ENCODE measurements around the gene NYNRIN. TPM values are rescaled to one million over a fixed set of nuclear protein-coding genes. Genes with fewer than 3 reads are reported as not detected.

Gene NYNRIN
- total and polyA plus RNA-seq, 11 donors: 3.6 to 10.0 (median 7.1) TPM

DNA sequence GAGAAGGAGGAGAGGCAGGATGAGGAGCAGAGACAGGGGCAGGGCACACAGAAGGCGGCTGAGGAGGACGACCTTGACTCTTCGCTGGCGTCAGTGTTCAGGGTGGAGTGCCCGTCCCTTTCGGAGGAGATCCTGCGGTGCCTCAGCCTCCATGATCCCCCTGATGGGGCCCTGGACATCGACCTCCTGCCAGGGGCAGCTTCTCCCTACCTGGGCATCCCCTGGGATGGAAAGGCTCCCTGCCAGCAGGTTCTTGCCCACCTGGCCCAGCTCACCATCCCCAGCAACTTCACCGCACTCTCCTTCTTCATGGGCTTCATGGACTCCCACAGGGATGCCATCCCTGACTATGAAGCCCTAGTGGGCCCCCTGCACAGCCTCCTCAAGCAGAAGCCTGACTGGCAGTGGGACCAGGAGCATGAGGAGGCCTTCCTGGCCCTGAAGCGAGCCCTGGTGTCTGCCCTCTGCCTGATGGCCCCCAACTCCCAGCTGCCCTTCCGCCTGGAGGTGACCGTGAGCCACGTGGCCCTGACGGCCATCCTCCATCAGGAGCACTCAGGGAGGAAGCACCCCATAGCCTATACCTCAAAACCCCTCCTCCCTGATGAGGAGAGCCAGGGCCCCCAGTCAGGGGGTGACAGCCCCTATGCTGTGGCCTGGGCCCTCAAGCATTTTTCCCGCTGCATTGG, 16.1 kb downstream of the NYNRIN start:
- 89 to 95% (median 92%) methylated on average over 11 to 15 of the region's 15 CpGs for WGBS, 4 donors
- Histone ChIP-seq H3K9me3 (no peaks in the 10 kb centered on the region), H3K4me1 (peaks cover 0 to 15% (median 1%) of the 10 kb centered on the region in 12 donors), H3K27ac (no peak overlapping the region), H3K27me3 (no peaks in the 10 kb centered on the region), H3K36me3 (peaks cover 0 to 58% (median 33%) of the 10 kb centered on the region in 9 donors), H3K4me3 (no peak overlapping the region)
- no peak for DNase-seq
- ATAC-seq: no peak
- intact Hi-C loops (cut with DNase I): loop anchor here in 3 of 10 donors (5.0 kb wide), 2 partner anchors 48 to 83 kb away; partner anchors contain the start of gene NFATC4 (in 2 of the 3)
- no peak for TF ChIP-seq POLR2A (IDR thresholded peaks at IDR 0.05)
- TF ChIP-seq, protein P1, sequence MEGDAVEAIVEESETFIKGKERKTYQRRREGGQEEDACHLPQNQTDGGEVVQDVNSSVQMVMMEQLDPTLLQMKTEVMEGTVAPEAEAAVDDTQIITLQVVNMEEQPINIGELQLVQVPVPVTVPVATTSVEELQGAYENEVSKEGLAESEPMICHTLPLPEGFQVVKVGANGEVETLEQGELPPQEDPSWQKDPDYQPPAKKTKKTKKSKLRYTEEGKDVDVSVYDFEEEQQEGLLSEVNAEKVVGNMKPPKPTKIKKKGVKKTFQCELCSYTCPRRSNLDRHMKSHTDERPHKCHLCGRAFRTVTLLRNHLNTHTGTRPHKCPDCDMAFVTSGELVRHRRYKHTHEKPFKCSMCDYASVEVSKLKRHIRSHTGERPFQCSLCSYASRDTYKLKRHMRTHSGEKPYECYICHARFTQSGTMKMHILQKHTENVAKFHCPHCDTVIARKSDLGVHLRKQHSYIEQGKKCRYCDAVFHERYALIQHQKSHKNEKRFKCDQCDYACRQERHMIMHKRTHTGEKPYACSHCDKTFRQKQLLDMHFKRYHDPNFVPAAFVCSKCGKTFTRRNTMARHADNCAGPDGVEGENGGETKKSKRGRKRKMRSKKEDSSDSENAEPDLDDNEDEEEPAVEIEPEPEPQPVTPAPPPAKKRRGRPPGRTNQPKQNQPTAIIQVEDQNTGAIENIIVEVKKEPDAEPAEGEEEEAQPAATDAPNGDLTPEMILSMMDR (IDR thresholded peaks at IDR 0.05): no peak

DNA sequence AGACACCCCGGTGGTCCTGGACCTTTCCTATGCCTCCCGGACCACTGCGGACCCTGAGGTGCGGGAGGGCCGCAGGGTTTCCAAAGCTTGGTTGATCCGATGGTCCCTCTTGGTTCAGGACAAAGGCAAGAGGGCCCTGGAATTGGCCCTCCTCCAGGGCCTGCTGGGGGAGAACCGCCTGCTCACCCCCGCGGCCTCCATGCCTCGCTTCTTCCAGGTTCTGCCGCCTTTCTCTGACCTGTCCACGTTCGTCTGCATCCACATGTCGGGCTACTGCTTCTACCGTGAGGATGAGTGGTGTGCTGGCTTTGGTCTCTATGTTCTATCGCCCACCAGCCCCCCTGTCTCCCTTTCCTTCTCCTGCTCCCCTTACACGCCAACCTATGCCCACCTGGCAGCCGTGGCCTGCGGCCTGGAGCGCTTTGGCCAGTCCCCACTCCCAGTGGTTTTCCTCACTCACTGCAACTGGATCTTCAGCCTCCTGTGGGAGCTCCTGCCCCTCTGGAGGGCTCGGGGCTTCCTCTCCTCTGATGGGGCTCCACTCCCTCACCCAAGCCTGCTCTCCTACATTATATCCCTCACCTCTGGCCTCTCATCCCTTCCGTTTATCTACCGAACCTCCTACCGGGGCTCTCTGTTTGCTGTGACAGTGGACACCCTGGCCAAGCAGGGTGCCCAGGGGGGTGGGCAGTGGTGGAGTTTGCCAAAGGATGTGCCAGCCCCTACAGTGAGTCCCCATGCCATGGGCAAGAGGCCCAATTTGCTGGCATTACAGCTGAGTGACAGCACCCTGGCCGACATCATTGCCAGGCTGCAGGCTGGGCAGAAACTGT, 16.8 kb downstream of the NYNRIN start:
- Histone ChIP-seq H3K4me3 (no peak overlapping the region), H3K27ac (no peak overlapping the region), H3K4me1 (peaks cover 0 to 15% (median 1%) of the 10 kb centered on the region in 12 donors), H3K27me3 (no peaks in the 10 kb centered on the region), H3K36me3 (peaks cover 0 to 50% (median 28%) of the 10 kb centered on the region in 9 donors), H3K9me3 (no peaks in the 10 kb centered on the region)
- TF ChIP-seq, protein P1 (IDR thresholded peaks at IDR 0.05): no peak
- WGBS, 4 donors: 86 to 91% (median 89%) methylated on average over 25 of the region's 25 CpGs
- intact Hi-C loops (cut with DNase I): no loop called here
- no peak for DNase-seq
- ATAC-seq: no peak

DNA sequence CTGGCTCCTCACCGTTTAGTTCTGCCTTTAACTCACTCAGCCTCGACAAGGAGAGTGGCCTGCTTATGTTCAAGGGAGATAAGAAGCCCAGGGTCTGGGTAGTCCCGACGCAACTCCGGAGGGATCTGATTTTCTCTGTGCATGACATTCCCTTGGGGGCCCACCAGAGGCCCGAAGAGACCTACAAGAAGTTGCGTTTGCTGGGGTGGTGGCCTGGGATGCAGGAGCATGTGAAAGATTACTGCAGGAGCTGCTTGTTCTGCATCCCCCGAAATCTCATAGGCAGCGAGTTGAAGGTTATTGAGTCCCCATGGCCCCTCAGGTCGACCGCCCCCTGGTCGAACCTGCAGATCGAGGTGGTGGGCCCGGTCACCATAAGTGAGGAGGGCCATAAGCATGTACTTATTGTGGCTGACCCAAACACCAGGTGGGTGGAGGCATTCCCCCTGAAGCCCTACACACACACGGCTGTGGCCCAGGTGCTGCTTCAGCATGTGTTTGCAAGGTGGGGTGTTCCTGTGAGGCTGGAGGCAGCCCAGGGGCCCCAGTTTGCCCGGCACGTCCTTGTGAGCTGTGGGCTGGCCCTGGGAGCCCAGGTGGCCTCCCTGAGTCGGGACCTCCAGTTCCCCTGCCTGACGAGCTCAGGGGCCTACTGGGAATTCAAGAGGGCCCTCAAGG, 17.6 kb downstream of the NYNRIN start:
- no peak overlapping the region for H3K27ac ChIP-seq
- TF ChIP-seq, protein P1 (IDR thresholded peaks at IDR 0.05): no peak
- no peak for TF ChIP-seq POLR2A (IDR thresholded peaks at IDR 0.05)
- intact Hi-C loops (cut with DNase I): no loop called here
- peaks cover 0 to 42% (median 26%) of the 10 kb centered on the region in 9 donors for H3K36me3 ChIP-seq
- 63 to 73% (median 69%) methylated on average over 13 to 19 of the region's 19 CpGs for WGBS, 4 donors
- H3K9me3 ChIP-seq: no peaks in the 10 kb centered on the region
- no peak overlapping the region for H3K4me3 ChIP-seq
- H3K27me3 ChIP-seq: no peaks in the 10 kb centered on the region
- H3K4me1 ChIP-seq: peaks cover 0 to 15% (median 1%) of the 10 kb centered on the region in 12 donors
- no peak for ATAC-seq
- no peak for DNase-seq
